GM13977 (cell line): Measurements from ENCODE around the gene BHLHE41.

ENCODE experiments used
- DNase-seq: peaks from one replicate; pipeline ENCODE4 v3.0.0; 2012; ENCODE audit warnings: low spot score
- CTCF ChIP-seq: IDR thresholded peaks from 2 replicates; pipeline ENCODE4 v1.5.1; 2012; ENCODE audit warnings: mild to moderate bottlenecking, control low read depth; ENCODE audit not compliant: insufficient read depth; ENCODE audit errors: extremely low read depth, missing control alignments
- in situ Hi-C: fragments of 300-500 bp; cut with MboI; formaldehyde crosslinking; loops from one replicate; pipeline ENCODE4 v1.12.0; 2022; ENCODE audit warnings: low sequenced_read_pairs, low pct_unique_long_range_greater_than_20kb, mixed read lengths, inconsistent platforms; ENCODE audit not compliant: unreplicated experiment

The BHLHE41 gene

GRCh38 chr12:26100666-26101349, 24.0 kb downstream of the BHLHE41 start:
- in situ Hi-C loops, result no loop called here
- TF ChIP-seq CTCF, result no peak

GRCh38 chr12:26097046-26097878, 27.6 kb downstream of the BHLHE41 start:
- in situ Hi-C loops, result no loop called here

More at GRCh38 chr12:26100666-26101349, 24.0 kb downstream of the BHLHE41 start:
- no peak for DNase-seq

GRCh38 chr12:26096036-26096435, 28.8 kb downstream of the BHLHE41 start:
- TF ChIP-seq CTCF, result no peak
- DNase-seq, result no peak
- in situ Hi-C loops, result no loop called here

More at GRCh38 chr12:26097046-26097878, 27.6 kb downstream of the BHLHE41 start:
- DNase-seq, result peak; percentile 57
- TF ChIP-seq CTCF, result peak; percentile 90

GRCh38 chr12:26095186-26095585, 29.7 kb downstream of the BHLHE41 start:
- in situ Hi-C loops, result no loop called here

GRCh38 chr12:26092346-26093105, 32.3 kb downstream of the BHLHE41 start:
- TF ChIP-seq CTCF, result no peak
- in situ Hi-C loops, result no loop called here
- DNase-seq, result no peak

More at GRCh38 chr12:26095186-26095585, 29.7 kb downstream of the BHLHE41 start:
- DNase-seq, result no peak
- TF ChIP-seq CTCF, result no peak

GRCh38 chr12:26091822-26092221, 33.0 kb downstream of the BHLHE41 start:
- TF ChIP-seq CTCF, result no peak
- in situ Hi-C loops, result no loop called here
- DNase-seq, result no peak
